ENCODE measurements around the gene CENPT.

GRCh38 chr16:67878846-67879245 is 31.4 kb upstream of the CENPT start:
- TF ChIP-seq CTCF (IDR thresholded peaks at IDR 0.05), result no peak
- no peak for TF ChIP-seq POLR2A (IDR thresholded peaks at IDR 0.05)

Measured in body of pancreas (tissue), 4 donors.